HTR-8/SVneo (cell line): Measurements from ENCODE around the gene NEK2.
"Not testable (repeated sequence)": the region's sequence is repeated elsewhere in the genome, so short reads cannot be mapped to it uniquely, and the experiment has no call there.

Source experiments
- DNase-seq: peaks from one replicate; pipeline ENCODE4 v3.0.0; 2011; ENCODE audit warnings: low spot score, mixed read lengths; ENCODE audit not compliant: insufficient read length
- FAIRE-seq: peaks from 2 replicates; lab custom pipeline; 2011; peaks lifted over from hg19 to GRCh38; lab: Jason Lieb, UNC

NEK2 gene

GRCh38 chr1:211675230-211676105, at the start of gene NEK2:
Gene NEK2 (minus strand): TSS chr1:211675621. CDS start chr1:211675479, 142 bp downstream.
- FAIRE-seq = no peak

GRCh38 chr1:211724687-211725196, 49.3 kb upstream of the NEK2 start:
- DNase-seq = no peak
- no peak for FAIRE-seq

More at GRCh38 chr1:211675230-211676105, at the start of gene NEK2:
- peak; percentile 95 for DNase-seq

GRCh38 chr1:211723273-211723672, 47.9 kb upstream of the NEK2 start:
- no peak for DNase-seq
- FAIRE-seq = no peak

- no peak for FAIRE-seq
- DNase-seq = no peak
Observed at GRCh38 chr1:211722277-211723175, 47.1 kb upstream of the NEK2 start.

GRCh38 chr1:211716555-211716954, 41.1 kb upstream of the NEK2 start:
- not testable (repeated sequence) for FAIRE-seq, DNase-seq

- DNase-seq (no peak), FAIRE-seq (no peak)
Observed at GRCh38 chr1:211715971-211716370, 40.5 kb upstream of the NEK2 start.

GRCh38 chr1:211714154-211714553, 38.7 kb upstream of the NEK2 start:
- FAIRE-seq (no peak), DNase-seq (no peak)

- DNase-seq (no peak), FAIRE-seq (no peak)
Observed at GRCh38 chr1:211713231-211713630, 37.8 kb upstream of the NEK2 start.

GRCh38 chr1:211711315-211711705, 35.9 kb upstream of the NEK2 start:
- DNase-seq = no peak
- no peak for FAIRE-seq

GRCh38 chr1:211710566-211711314, 35.3 kb upstream of the NEK2 start:
- DNase-seq (no peak), FAIRE-seq (no peak)

GRCh38 chr1:211708926-211709325, 33.5 kb upstream of the NEK2 start:
- DNase-seq (no peak), FAIRE-seq (no peak)

- DNase-seq = no peak
- no peak for FAIRE-seq
Observed at GRCh38 chr1:211708006-211708405, 32.6 kb upstream of the NEK2 start.

- DNase-seq (no peak), FAIRE-seq (no peak)
Observed at GRCh38 chr1:211705467-211706091, 30.2 kb upstream of the NEK2 start.

GRCh38 chr1:211704543-211704942, 29.1 kb upstream of the NEK2 start:
- FAIRE-seq (no peak), DNase-seq (no peak)

- DNase-seq (no peak), FAIRE-seq (no peak)
Observed at GRCh38 chr1:211703812-211704537, 28.6 kb upstream of the NEK2 start.

GRCh38 chr1:211701733-211702132, 26.3 kb upstream of the NEK2 start:
- DNase-seq = no peak
- no peak for FAIRE-seq

GRCh38 chr1:211699059-211699458, 23.6 kb upstream of the NEK2 start:
- no peak for DNase-seq

GRCh38 chr1:211698161-211699026, 23.0 kb upstream of the NEK2 start:
- FAIRE-seq (peak; percentile 71), DNase-seq (peak; percentile 74)

More at GRCh38 chr1:211699059-211699458, 23.6 kb upstream of the NEK2 start:
- no peak for FAIRE-seq
